HUES48 (cell line): ENCODE measurements around the gene SHOX.

Source experiments
- H3K27ac ChIP-seq: one replicate; pipeline ENCODE4 v1.7.0; 2013; ENCODE audit warnings: low read depth, low read length, inconsistent platforms
- H3K27me3 ChIP-seq: 2 replicates; pipeline ENCODE4 v1.6.1; 2013; ENCODE audit warnings: mild to moderate bottlenecking, low read length; ENCODE audit not compliant: control insufficient read depth, insufficient read depth
- H3K36me3 ChIP-seq: 2 replicates; pipeline ENCODE4 v1.6.1; 2013; ENCODE audit warnings: low read length; ENCODE audit not compliant: control insufficient read depth, insufficient read depth
- H3K4me1 ChIP-seq: 2 replicates; pipeline ENCODE4 v1.6.1; 2013; ENCODE audit warnings: mild to moderate bottlenecking, low read length; ENCODE audit not compliant: control insufficient read depth, insufficient read depth
- H3K4me3 ChIP-seq: 2 replicates; pipeline ENCODE4 v1.5.1; 2013; ENCODE audit warnings: mild to moderate bottlenecking, low read depth, low read length
- H3K9ac ChIP-seq: 2 replicates; pipeline ENCODE4 v1.6.1; 2013; ENCODE audit warnings: mild to moderate bottlenecking, low read depth, low read length, moderate library complexity
- H3K9me3 ChIP-seq: 2 replicates; pipeline ENCODE4 v1.6.1; 2013; ENCODE audit warnings: low read length; ENCODE audit not compliant: control insufficient read depth, insufficient read depth

SHOX gene

DNA sequence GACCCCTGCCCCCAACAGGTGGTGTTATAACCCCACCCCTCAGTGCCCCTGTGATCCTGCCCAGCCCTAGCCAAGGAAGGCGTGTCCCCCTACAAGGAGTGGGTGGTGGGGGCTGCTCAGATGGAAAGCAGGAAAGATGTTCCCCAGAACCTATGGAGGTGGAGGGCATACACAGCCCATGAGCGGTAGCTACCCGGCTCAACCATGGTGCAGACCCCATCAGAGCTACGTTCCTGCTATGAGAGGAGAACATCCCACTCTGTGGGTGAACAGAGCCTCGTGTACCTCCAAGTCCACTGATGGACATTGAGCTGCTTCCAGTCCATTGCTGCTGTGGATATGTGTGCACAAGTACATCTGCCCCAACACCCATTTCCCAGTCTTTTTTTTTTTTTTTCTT, 71.1 kb downstream of the SHOX start:
- H3K9ac ChIP-seq, result no peak overlapping the region
- no peak overlapping the region for H3K4me3 ChIP-seq
- no peaks in the 10 kb centered on the region for H3K4me1 ChIP-seq
- H3K9me3 ChIP-seq, result peaks cover 9% of the 10 kb centered on the region; the same call in 1 of the 2 replicates
- H3K27ac ChIP-seq, result no peak overlapping the region
- no peaks in the 10 kb centered on the region for H3K27me3 ChIP-seq
- H3K36me3 ChIP-seq, result no peaks in the 10 kb centered on the region

DNA sequence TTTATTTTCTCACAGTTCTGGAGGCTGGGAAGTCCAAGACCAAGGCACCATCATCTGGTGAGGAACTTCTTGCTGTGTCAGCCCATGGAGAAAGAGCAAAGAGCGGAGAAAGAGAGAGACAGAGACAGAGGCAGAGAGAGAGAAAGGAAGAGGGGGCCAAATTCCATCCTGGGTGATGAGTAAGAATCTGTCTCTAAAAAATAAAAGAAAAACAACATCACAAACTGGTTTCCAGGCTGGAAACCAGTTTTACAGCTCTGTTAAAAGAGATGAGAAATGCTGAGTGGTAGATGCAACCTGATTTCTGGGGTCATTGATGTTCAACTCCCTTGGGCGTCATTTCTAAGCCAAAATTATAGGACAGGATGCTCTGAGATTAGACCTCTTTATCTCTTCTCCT, 72.9 kb downstream of the SHOX start:
- H3K4me1 ChIP-seq, result no peaks in the 10 kb centered on the region
- H3K36me3 ChIP-seq, result no peaks in the 10 kb centered on the region
- H3K27ac ChIP-seq, result no peak overlapping the region
- H3K27me3 ChIP-seq, result no peaks in the 10 kb centered on the region
- H3K9ac ChIP-seq, result no peak overlapping the region
- peaks cover 15% of the 10 kb centered on the region for H3K9me3 ChIP-seq
- H3K4me3 ChIP-seq, result no peak overlapping the region

DNA sequence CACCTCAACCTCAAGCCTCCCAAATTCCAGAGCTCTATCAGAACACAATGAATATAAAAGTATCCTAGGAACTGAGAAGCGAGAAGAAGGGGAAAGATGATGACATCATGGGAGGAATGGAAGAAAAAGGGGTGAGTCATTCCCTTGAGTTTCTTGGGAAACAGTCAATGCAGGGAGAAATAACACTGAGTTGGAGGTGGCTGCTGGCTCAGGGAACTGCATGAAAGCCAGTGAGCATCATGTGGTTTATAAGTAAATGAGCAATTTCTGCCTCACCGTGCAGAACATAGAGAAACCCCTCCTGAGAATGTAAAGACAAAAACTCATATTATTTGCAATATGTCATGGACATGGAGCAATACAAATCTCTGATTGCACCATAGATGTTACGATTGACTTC, 73.3 kb downstream of the SHOX start:
- Histone ChIP-seq H3K4me3 (no peak overlapping the region), H3K36me3 (no peaks in the 10 kb centered on the region), H3K4me1 (no peaks in the 10 kb centered on the region), H3K27me3 (no peaks in the 10 kb centered on the region), H3K9ac (no peak overlapping the region), H3K27ac (no peak overlapping the region), H3K9me3 (peaks cover 15% of the 10 kb centered on the region)
